Islet of Langerhans (tissue), 1 donor: ENCODE data around the gene IFNL2.
"Not testable (repeated sequence)": the region's sequence is repeated elsewhere in the genome, so short reads cannot be mapped to it uniquely, and the experiment has no call there.

ENCODE experiments used
- FAIRE-seq: peaks from one replicate; lab custom pipeline; 2011; peaks lifted over from hg19 to GRCh38; lab: Jason Lieb, UNC

The IFNL2 gene

GRCh38 chr19:39268085-39268484 is at the start of gene IFNL2:
Gene IFNL2, plus strand, starts transcription at chr19:39268396. Its CDS starts 173 bp downstream, at chr19:39268569.
- not testable (repeated sequence) for FAIRE-seq

- FAIRE-seq, result not testable (repeated sequence)
Observed at GRCh38 chr19:39219108-39219507, 49.1 kb upstream of the IFNL2 start.

- no peak for FAIRE-seq
Observed at GRCh38 chr19:39223703-39224279, 44.4 kb upstream of the IFNL2 start.

GRCh38 chr19:39224910-39225309 is 43.3 kb upstream of the IFNL2 start:
- no peak for FAIRE-seq

- no peak for FAIRE-seq
Observed at GRCh38 chr19:39230096-39230764, 38.0 kb upstream of the IFNL2 start.

GRCh38 chr19:39232708-39233107 is 35.5 kb upstream of the IFNL2 start:
- no peak for FAIRE-seq

GRCh38 chr19:39236527-39236926 is 31.7 kb upstream of the IFNL2 start:
- FAIRE-seq, result no peak

GRCh38 chr19:39237200-39238184 is 30.7 kb upstream of the IFNL2 start:
- FAIRE-seq, result no peak

GRCh38 chr19:39238209-39238608 is 30.0 kb upstream of the IFNL2 start:
- no peak for FAIRE-seq

- no peak for FAIRE-seq
Observed at GRCh38 chr19:39238944-39239343, 29.3 kb upstream of the IFNL2 start.

GRCh38 chr19:39240421-39240820 is 27.8 kb upstream of the IFNL2 start:
- FAIRE-seq, result no peak

- FAIRE-seq, result not testable (repeated sequence)
Observed at GRCh38 chr19:39243741-39244140, 24.5 kb upstream of the IFNL2 start.

GRCh38 chr19:39244410-39245100 is 23.6 kb upstream of the IFNL2 start, which contains the start of gene IFNL3:
Gene IFNL3, minus strand, starts transcription at chr19:39245006. Its CDS starts 39 bp downstream, at chr19:39244967.
- FAIRE-seq, result not testable (repeated sequence)

- not testable (repeated sequence) for FAIRE-seq
Observed at GRCh38 chr19:39245166-39245565, 23.0 kb upstream of the IFNL2 start.

- no peak for FAIRE-seq
Observed at GRCh38 chr19:39246951-39247669, 21.1 kb upstream of the IFNL2 start.

GRCh38 chr19:39247701-39248664 is 20.2 kb upstream of the IFNL2 start:
- no peak for FAIRE-seq

GRCh38 chr19:39248806-39249205 is 19.4 kb upstream of the IFNL2 start, which contains the start of gene IFNL4:
Gene IFNL4, minus strand, starts transcription at chr19:39248856.
- no peak for FAIRE-seq

- FAIRE-seq, result no peak
Observed at GRCh38 chr19:39251081-39251480, 17.1 kb upstream of the IFNL2 start.

- FAIRE-seq, result no peak
Observed at GRCh38 chr19:39251846-39252245, 16.4 kb upstream of the IFNL2 start.

- no peak for FAIRE-seq
Observed at GRCh38 chr19:39252458-39252857, 15.7 kb upstream of the IFNL2 start.
